Measurements from ENCODE around the gene CYSLTR2.
"Not testable (repeated sequence)": the region's sequence is repeated elsewhere in the genome, so short reads cannot be mapped to it uniquely, and the experiment has no call there.

Gene CYSLTR2

DNA sequence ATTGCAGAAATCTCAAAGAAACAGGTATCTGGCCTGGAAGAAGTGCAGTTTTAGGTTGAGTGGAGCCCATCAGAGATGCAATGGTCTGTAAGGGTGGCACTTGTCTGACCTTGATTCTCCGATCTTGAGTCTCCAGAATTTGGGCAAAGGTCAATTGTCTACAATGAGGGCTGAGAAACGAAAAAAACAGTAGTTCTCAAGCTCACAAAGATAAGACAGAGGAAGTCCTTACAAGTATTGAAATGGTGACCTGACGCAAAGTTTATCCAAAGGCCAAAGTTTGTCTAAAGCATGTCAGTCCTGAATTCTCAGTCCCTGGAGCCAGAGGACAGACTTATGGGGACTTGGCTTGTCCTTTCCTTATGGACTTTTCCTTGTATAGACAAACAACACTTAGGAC, 40.3 kb downstream of the CYSLTR2 start:
- DNase-seq (ENCODE audit: low read depth in 3 of 3), result no peak

DNA sequence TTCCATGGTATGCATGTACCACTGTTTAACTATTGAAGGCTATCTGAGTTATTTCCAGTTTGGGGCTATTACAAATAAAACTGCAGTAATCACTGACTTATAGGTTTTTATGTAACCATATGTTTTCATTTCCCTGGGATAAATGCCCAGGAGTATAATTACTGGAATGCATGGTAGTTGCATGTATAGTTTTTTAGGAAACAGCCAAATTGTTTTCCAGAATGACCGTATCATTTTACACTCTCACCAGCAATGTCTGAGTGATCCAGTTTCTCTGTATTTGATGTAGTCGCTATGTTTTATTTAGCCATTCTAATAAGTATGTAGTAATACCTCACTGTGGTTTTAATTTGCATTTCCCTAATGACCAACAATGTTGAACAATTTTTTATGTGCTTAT, 42.0 kb downstream of the CYSLTR2 start:
- no peak for DNase-seq (ENCODE audit: low read depth in 3 of 3)

- DNase-seq (ENCODE audit: low read depth in 3 of 3), result not testable (repeated sequence)
Observed at GRCh38 chr13:48696676-48697075, 42.9 kb downstream of the CYSLTR2 start.

DNA sequence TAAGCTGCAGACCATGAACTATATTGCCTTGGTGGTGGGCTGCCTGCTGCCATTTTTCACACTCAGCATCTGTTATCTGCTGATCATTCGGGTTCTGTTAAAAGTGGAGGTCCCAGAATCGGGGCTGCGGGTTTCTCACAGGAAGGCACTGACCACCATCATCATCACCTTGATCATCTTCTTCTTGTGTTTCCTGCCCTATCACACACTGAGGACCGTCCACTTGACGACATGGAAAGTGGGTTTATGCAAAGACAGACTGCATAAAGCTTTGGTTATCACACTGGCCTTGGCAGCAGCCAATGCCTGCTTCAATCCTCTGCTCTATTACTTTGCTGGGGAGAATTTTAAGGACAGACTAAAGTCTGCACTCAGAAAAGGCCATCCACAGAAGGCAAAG, 53.7 kb downstream of the CYSLTR2 start:
- no peak for DNase-seq (ENCODE audit: low read depth in 3 of 3)

DNA sequence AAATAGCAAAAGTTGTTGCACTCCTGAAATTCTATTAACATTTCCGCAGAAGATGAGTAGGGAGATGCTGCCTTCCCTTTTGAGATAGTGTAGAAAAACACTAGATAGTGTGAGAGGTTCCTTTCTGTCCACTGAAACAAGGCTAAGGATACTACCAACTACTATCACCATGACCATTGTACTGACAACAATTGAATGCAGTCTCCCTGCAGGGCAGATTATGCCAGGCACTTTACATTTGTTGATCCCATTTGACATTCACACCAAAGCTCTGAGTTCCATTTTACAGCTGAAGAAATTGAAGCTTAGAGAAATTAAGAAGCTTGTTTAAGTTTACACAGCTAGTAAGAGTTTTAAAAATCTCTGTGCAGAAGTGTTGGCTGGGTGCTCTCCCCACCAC, 55.0 kb downstream of the CYSLTR2 start:
- DNase-seq (ENCODE audit: low read depth in 3 of 3), result no peak

DNA sequence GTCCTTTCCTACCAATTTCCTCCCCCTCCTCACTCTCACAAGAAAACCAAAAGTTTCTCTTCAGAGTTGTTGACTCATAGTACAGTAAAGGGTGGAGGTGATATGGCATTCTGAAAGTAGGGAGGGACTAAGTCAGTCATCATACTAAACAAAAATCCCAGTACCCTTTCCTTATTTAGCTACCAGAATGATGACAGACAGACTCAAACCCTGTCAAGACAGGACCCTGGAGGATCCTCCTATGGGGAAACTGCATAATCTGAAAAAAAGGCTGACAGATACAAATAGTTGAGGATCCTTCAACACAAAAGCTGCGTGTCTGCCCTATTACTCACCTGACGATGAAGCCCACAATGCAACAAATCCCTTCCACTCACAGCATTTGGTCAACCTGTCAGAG, 55.5 kb downstream of the CYSLTR2 start:
- DNase-seq (ENCODE audit: low read depth in 3 of 3), result no peak

DNA sequence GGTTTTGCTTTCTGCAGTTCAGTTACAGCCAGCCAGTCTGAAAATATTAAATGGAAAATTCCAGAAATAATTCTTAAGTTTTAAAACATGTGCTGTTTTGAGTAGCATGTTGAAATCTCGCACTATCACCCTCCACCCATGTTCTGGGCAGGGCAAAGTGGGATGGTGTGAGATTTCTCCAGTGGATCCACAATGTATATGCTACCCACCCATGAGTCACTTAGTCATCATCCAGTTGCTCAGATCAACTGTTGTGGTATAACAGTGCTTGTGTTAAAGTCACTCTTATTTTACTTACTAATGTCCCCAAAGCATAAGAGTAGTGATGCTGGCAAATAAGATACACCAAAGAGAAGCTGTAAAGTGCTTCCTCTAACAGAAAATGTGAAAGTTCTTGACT, 56.4 kb downstream of the CYSLTR2 start:
- no peak for DNase-seq (ENCODE audit: low read depth in 3 of 3)

- no peak for DNase-seq (ENCODE audit: low read depth in 3 of 3)
Observed at GRCh38 chr13:48712141-48712540, 58.4 kb downstream of the CYSLTR2 start.

GRCh38 chr13:48715977-48716376, 62.2 kb downstream of the CYSLTR2 start:
- DNase-seq (ENCODE audit: low read depth in 3 of 3), result no peak

- DNase-seq (ENCODE audit: low read depth in 3 of 3), result no peak
Observed at GRCh38 chr13:48720621-48721020, 66.9 kb downstream of the CYSLTR2 start.

DNA sequence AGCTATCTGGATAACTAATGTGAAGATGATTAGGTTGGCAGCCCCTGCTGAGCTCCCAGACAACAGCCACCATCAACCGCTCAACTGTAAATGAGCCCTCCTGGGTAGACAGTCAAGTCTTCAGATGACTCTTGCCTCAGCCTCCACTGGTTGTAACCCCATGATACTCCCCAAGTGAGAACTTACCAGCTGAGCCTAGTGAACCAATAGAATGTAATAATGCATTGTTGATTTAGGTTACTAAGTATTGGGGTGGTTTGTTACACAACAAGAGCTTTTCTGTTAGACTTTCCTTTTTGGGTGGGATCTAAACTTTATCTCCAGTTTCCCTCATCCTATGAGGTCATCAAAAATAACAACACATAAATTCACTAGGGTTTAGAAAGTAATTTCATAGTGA, 69.4 kb downstream of the CYSLTR2 start:
- no peak for DNase-seq (ENCODE audit: low read depth in 3 of 3)

- no peak for DNase-seq (ENCODE audit: low read depth in 3 of 3)
Observed at GRCh38 chr13:48725271-48725670, 71.5 kb downstream of the CYSLTR2 start.

DNA sequence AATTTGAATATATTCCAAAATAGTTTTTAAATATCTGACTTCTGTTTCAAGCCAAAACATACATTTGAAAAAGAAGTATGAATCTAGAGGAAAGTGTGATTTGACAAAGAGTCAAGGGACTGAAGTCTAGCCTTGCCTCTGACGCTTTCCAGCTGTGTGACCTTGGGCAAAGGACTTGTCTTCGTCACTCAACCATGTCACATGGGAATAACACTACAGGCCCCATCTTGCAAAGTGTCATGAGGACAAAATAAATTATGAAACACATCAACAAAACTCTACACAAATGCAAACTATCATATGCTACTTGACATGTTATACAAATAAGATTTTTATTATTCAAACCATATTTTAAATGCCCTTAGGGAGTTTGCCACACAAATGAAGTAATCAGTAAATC, 73.0 kb downstream of the CYSLTR2 start:
- DNase-seq (ENCODE audit: low read depth in 3 of 3), result no peak

- no peak for DNase-seq (ENCODE audit: low read depth in 3 of 3)
Observed at GRCh38 chr13:48727241-48728011, 73.7 kb downstream of the CYSLTR2 start.

GRCh38 chr13:48728226-48728625, 74.5 kb downstream of the CYSLTR2 start:
- no peak for DNase-seq (ENCODE audit: low read depth in 3 of 3)

DNA sequence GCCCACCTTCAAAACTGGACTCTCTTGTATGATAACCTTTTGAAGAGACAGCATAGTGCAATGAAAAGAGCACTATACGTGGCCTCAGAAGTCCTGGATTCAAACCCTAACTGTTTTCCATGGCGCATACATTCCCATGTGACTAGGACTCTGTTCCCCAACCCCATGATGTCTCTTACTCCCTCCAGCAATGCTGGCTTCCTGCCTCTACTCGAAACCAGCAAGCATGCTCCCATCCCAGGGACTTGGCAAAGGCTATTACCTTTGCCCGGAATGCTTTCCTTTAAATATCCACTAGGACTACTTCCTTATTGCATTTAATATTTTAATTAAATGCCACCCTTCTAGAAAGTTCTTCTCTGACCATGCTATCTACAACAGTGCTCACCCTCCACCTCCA, 75.1 kb downstream of the CYSLTR2 start:
- no peak for DNase-seq (ENCODE audit: low read depth in 3 of 3)

GRCh38 chr13:48729856-48730255, 76.1 kb downstream of the CYSLTR2 start:
- DNase-seq (ENCODE audit: low read depth in 3 of 3), result no peak

- no peak for DNase-seq (ENCODE audit: low read depth in 3 of 3)
Observed at GRCh38 chr13:48731001-48731658, 77.4 kb downstream of the CYSLTR2 start.

- peak; percentile 37 to 55 (median 42) for DNase-seq (ENCODE audit: low read depth in 3 of 3)
Observed at GRCh38 chr13:48731957-48732569, 78.3 kb downstream of the CYSLTR2 start.

DNA sequence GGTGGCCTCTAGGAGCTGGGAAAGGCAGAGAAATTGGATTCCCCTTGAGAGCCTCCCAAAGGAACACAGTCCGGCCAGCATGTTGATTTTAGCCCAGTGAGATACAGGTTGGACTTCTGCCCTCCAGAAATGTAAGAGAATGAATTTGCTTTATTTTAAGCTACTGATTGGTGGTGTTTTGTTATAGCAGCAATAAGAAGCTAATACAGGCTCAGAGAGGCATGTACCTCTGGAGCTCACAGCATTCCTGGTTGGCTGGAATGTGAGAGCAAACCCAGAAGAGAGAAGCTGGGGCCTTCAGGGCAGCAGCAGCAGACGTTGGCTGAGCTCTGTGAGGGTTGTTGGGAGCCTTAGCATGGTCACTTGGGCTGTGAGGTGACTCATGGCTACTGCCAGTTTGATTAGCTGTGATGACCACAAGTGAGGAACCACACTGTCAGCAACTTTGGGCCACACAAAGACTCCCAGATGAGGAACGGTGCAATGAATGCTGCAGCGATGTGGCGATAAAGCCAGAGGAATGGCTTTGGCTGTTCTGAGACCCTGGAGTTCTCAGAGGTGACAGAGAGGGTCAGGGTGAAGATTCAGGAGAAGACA, 80.1 kb downstream of the CYSLTR2 start:
- DNase-seq (ENCODE audit: low read depth in 3 of 3), result no peak

- no peak for DNase-seq (ENCODE audit: low read depth in 3 of 3)
Observed at GRCh38 chr13:48735571-48735970, 81.8 kb downstream of the CYSLTR2 start.

DNA sequence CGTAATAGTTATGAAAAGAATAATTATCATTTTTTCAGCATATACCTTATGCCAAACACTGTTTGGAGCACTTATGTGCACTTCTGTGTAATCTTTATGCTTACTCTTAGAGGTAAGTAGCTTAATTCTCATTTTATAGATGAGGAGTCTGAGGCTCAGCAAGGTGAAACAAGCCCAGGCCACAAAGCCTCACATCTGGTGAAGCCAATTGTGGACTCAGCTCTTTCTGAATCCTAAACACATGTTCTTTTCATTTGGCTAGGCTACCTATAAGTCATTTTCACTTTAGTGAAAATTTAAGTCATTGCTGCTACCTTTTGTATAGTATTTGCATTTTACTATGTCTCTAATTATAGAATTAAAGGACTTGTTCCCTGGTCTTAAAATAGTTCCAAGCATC, 84.0 kb downstream of the CYSLTR2 start:
- no peak for DNase-seq (ENCODE audit: low read depth in 3 of 3)

DNA sequence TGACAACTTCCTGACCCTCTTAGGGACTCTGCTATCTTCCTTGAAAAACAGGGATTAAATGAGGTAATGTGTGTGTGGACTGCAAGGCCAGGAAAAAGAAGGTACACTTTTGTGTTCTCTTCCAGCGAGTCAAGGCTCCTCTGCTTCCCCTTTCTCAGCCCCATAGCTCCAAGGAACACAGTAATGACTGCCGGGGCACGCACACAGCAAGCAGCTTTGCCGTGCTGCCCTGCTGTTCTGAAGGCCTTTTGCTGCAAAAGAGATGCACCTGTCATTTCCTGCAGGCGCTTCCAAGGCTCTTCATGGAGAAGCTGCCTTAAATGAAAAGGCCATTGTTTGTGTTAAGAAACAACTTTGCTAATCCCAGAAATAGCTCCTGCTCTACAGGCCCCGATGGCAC, 84.6 kb downstream of the CYSLTR2 start:
- DNase-seq (ENCODE audit: low read depth in 3 of 3), result no peak

All from stimulated activated CD4-positive, alpha-beta T cell treated with anti-CD3 and anti-CD28 coated beads, TNF-alpha, amount 100 ng/mL, for 48 hours (primary cell).